ENCODE results near the gene NHSL1.

Gene NHSL1

DNA sequence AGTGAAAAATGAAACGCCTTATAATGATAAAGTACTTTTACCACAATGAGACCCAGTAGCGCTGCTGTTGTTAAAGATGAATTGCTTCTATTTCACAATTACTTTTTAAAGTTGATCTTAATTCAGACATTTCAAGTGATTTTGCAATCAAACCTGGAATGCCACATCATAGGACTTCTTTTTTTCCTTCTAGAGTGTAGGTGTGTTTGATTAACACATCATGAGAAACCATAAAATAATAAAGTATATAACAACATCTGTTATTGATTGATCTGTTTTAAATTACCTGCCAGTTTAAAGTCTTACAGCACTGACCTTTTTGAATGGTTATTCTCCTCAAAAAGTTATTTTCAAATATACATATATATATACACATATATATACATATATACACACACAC is 56.6 kb downstream of the NHSL1 start:
- Histone ChIP-seq H3K4me1 (ENCODE audit: insufficient read depth, low read length) (no peaks in the 10 kb centered on the region), H3K36me3 (ENCODE audit: insufficient read depth, low read length) (peaks cover 4% of the 10 kb centered on the region; the same call in 1 of the 2 replicates), H3K9me3 (ENCODE audit: control insufficient read depth, insufficient read depth, low read length) (no peaks in the 10 kb centered on the region), H3K9ac (ENCODE audit: low read depth, low read length) (no peak overlapping the region)

DNA sequence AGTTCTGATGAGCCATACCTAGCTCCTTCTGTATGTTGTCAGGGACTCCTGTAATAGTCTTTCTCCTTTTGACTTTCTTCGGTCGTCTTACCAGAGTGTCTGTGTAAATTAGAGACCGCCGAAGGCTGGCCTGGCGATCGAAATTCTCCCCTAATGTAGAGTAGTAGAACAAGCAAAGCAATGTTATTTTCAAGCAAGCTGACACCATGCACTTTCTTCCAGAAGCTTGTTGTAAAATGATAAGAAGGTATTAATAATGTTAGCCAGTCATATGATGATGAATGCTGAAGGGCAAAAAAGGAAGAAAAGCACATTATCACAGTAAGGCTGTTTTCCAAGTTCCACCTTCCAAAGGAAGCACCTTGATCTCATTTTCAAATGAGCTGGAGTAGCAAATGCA is 57.3 kb downstream of the NHSL1 start:
- Histone ChIP-seq H3K9me3 (ENCODE audit: control insufficient read depth, insufficient read depth, low read length) (no peaks in the 10 kb centered on the region), H3K9ac (ENCODE audit: low read depth, low read length) (no peak overlapping the region), H3K4me1 (ENCODE audit: insufficient read depth, low read length) (no peaks in the 10 kb centered on the region), H3K36me3 (ENCODE audit: insufficient read depth, low read length) (peaks cover 2% of the 10 kb centered on the region; the same call in 1 of the 2 replicates)

DNA sequence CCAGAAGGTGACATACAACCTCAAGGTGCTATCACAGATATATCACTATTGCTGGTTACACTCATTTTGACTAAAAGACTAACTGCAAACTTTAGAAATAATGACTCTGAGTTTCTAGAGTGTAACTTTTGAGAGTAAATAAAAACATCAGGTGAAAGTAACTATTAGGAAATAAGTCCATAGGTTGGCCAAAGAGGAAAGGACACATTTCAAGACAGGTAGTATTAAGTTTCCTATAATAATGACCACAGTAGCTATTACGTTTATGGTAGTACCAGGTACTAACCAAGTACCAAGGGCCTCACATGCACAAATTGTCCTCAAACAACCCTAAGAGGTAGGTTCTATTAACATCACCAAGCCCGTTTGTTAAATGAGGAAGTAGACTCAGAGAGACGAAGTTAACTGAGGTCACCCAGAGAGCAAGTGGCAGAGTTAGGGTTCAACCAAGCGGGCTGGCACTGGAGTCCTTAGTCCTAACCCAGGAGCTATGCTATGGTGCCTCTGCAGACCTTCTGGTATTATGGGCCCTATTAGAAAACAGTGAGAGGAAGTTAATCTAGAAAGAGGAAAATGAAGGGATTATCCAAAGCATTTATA is 58.4 kb downstream of the NHSL1 start:
- Histone ChIP-seq H3K9ac (ENCODE audit: low read depth, low read length) (no peak overlapping the region), H3K4me1 (ENCODE audit: insufficient read depth, low read length) (no peaks in the 10 kb centered on the region), H3K9me3 (ENCODE audit: control insufficient read depth, insufficient read depth, low read length) (no peaks in the 10 kb centered on the region), H3K36me3 (ENCODE audit: insufficient read depth, low read length) (peaks cover 3% of the 10 kb centered on the region; the same call in 1 of the 2 replicates)

DNA sequence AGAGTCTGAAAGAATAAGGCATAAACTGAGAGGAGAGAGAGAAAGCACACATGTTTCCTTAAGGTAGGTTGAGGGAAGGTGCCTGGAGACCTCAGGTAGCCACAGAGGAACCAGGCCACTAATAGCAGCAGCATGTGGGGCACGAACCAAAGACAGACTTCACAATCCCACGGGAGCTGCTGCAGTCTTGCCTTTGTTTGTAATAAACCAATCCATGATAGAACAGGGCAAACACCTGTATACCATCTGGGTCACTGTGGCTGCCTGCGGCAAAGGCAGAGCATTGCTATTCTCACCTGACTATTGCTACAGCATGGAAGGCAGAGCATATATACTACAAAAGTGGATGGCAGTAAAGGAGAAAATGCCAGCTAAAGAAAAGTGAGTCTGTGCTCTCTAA is 59.0 kb downstream of the NHSL1 start:
- Histone ChIP-seq H3K9me3 (ENCODE audit: control insufficient read depth, insufficient read depth, low read length) (no peaks in the 10 kb centered on the region), H3K4me1 (ENCODE audit: insufficient read depth, low read length) (no peaks in the 10 kb centered on the region), H3K9ac (ENCODE audit: low read depth, low read length) (no peak overlapping the region), H3K36me3 (ENCODE audit: insufficient read depth, low read length) (peaks cover 3% of the 10 kb centered on the region; the same call in 1 of the 2 replicates)

DNA sequence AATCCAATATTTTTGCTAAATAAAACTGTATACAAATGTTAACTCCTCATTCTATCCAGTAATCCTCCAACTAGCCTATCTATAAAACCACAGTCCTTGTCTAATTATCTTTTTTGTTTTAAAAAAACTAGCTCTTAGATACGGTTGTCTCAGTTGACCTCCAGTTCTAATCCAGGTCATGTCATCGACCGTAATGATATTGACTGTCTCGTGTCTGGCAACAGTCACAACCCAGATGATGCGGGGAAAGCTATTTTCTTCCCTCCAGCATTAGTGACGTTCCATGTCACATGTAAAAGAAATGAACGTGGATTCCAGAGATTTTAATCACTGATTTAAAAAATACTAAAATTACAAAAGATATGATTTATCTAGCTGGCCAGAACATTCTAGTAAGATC is 59.7 kb downstream of the NHSL1 start:
- peaks cover 3% of the 10 kb centered on the region; the same call in 1 of the 2 replicates for H3K36me3 ChIP-seq (ENCODE audit: insufficient read depth, low read length)
- no peaks in the 10 kb centered on the region for H3K9me3 ChIP-seq (ENCODE audit: control insufficient read depth, insufficient read depth, low read length)
- no peak overlapping the region for H3K9ac ChIP-seq (ENCODE audit: low read depth, low read length)
- no peaks in the 10 kb centered on the region for H3K4me1 ChIP-seq (ENCODE audit: insufficient read depth, low read length)

DNA sequence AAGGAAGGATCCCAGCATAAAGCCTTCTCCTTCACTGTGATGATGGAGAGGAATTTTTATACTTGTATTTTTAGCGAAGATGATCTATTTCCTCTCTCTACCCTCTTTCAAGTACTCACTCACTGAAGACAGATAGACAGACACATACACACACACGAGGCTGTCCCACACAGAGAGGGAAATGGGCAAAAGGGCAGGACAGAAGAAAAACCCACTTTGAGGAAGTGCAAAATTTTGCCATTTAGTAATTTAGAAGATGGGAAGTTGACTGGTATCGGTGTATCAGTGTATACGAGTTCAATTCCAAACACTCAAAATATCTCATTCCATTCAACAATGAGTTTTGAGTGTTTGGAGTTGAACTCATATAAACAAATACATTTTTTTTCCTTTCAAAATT is 64.4 kb downstream of the NHSL1 start:
- Histone ChIP-seq H3K9me3 (ENCODE audit: control insufficient read depth, insufficient read depth, low read length) (no peaks in the 10 kb centered on the region), H3K4me1 (ENCODE audit: insufficient read depth, low read length) (no peaks in the 10 kb centered on the region), H3K36me3 (ENCODE audit: insufficient read depth, low read length) (peaks cover 6% of the 10 kb centered on the region; the same call in 1 of the 2 replicates), H3K9ac (ENCODE audit: low read depth, low read length) (no peak overlapping the region)

DNA sequence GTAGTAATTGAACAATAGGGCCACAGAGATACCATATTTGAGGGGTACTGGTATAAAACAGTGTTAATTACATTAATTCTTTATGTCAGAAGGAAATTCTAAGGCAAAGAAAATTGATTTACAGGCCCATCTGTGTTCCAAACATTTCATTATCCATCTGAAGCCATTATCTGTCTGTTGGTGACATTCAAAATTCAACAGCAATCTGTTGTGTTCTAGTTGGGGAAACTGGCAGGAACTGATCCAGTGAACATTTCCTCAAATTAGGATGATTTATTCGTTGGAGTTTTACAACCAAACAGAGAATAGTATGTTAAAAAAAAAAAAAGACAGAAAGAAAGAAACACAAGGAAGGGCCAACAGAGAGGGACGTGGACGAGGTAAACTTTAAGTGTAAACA is 65.2 kb downstream of the NHSL1 start:
- peaks cover 6% of the 10 kb centered on the region for H3K36me3 ChIP-seq (ENCODE audit: insufficient read depth, low read length)
- H3K9me3 ChIP-seq (ENCODE audit: control insufficient read depth, insufficient read depth, low read length): no peaks in the 10 kb centered on the region
- 0 out of 2 replicates have a peak, but pooled peaks cover 5% of the 10 kb centered on the region for H3K4me1 ChIP-seq (ENCODE audit: insufficient read depth, low read length)
- no peak overlapping the region for H3K9ac ChIP-seq (ENCODE audit: low read depth, low read length)

DNA sequence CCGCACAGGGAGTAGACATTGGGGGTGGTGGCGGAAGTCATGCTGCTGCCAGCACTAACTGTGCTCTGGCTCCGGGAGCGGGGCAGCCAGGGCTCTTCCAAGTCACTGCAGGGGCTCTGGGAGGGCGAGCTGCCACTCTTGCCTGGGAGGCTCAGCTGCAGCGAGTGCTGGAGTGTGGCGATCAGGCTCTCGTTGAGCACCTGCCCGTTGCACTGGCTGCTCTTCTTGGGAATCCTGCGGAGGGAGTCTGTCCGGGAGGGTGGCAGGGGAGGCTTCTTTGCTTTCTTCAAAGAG is 67.3 kb downstream of the NHSL1 start:
- H3K36me3 ChIP-seq (ENCODE audit: insufficient read depth, low read length): peaks cover 6% of the 10 kb centered on the region
- H3K9me3 ChIP-seq (ENCODE audit: control insufficient read depth, insufficient read depth, low read length): no peaks in the 10 kb centered on the region
- H3K4me1 ChIP-seq (ENCODE audit: insufficient read depth, low read length): 0 out of 2 replicates have a peak, but pooled peaks cover 5% of the 10 kb centered on the region
- H3K9ac ChIP-seq (ENCODE audit: low read depth, low read length): no peak overlapping the region

DNA sequence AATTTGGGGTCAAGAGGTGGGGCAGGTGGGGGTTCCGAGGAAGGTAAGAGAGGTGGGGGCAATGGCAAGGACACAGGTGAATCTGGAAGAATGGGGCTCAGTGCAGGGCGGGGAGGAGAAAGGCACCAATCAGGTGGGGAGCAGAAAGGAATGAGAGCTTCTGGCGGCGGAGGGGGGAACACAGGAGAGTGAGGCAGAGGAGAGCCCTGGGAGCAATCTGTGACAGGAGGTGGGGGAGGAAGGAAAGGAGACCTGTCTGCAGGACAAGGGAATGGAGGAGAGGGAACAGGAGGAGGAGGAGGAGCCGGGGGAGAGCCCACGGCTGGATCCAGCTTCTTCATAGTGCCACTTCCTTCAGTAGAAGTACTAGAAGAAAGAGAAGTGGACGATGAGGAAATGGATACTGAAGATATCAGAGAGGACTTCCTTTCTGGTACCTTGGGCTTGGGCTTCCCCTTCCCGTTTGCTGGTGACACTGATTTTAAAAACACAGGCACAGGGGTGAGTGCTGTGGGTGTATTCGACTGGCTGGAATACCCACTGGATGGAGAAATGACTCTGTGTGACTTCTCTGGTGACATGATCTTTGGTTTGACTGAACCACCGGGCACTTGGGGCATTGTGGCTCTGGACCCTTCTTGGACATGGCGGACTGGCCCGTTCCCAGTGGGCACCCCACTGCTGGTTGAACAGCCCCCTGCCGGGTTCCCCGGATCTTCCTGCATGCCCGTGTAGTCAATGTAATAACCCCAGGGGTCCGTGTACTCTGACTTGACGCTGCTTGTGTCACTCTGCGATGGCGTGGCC is 67.8 kb downstream of the NHSL1 start:
- Histone ChIP-seq H3K9me3 (ENCODE audit: control insufficient read depth, insufficient read depth, low read length) (no peaks in the 10 kb centered on the region), H3K4me1 (ENCODE audit: insufficient read depth, low read length) (0 out of 2 replicates have a peak, but pooled peaks cover 5% of the 10 kb centered on the region), H3K9ac (ENCODE audit: low read depth, low read length) (no peak overlapping the region), H3K36me3 (ENCODE audit: insufficient read depth, low read length) (peaks cover 3% of the 10 kb centered on the region)

DNA sequence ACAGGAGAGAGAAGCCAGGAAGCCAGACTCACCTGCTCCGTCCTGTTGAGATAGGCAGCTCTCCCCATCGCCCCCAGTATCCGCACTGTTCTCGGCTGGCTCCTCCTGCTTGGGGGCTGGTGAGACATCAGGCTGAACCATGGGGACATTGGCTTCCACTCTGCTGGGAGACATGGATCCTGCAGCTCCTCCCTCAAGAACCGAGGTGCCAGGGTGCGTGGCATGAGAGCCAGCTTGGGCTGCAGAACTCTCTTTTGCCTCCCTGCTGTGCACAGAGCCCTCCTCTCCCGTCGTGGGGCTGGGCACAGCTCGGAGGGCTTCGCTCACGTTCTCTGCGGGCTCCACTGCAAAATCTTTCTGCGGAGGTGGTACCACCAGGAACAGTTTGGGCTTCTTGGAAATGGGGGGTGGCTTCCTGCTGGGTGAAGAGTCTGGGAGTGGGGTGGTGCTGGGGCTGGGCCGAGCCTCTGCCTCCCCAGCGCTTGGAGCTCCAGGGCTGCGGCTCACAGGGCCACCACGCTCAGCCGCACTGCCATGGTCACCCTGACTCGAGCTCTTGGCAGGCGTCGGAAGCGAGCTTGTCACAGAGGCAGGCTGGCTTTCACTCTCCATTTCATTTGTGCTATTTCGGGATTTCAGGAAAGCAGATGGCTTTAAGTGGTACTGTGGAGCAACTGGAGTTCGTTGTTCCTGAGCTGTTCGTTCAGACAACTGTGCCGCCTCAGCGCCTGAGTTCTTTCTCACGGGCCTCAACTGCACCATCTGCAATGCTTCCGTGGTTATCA is 68.7 kb downstream of the NHSL1 start:
- Histone ChIP-seq H3K9me3 (ENCODE audit: control insufficient read depth, insufficient read depth, low read length) (no peaks in the 10 kb centered on the region), H3K9ac (ENCODE audit: low read depth, low read length) (no peak overlapping the region), H3K36me3 (ENCODE audit: insufficient read depth, low read length) (peaks cover 3% of the 10 kb centered on the region), H3K4me1 (ENCODE audit: insufficient read depth, low read length) (0 out of 2 replicates have a peak, but pooled peaks cover 5% of the 10 kb centered on the region)

DNA sequence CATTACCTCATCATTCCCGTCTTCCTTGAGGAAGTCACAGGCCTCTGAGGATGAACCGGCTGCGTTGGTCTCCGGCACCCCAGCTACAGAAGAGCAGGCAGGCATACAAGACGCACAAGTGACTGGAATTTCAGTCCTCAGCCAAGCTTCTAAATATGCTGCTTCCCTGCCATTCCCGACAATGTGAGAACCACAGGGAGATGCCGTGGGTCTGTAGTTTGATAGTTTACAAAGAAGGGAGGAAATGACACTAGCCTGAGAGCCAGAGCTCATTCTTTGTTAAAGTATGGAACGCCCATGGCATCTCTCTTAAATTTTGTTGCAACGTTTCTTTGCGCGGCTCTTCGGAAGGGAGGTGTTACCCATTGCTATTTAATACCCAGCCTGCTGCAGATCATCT is 69.5 kb downstream of the NHSL1 start:
- Histone ChIP-seq H3K36me3 (ENCODE audit: insufficient read depth, low read length) (peaks cover 3% of the 10 kb centered on the region), H3K4me1 (ENCODE audit: insufficient read depth, low read length) (0 out of 2 replicates have a peak, but pooled peaks cover 5% of the 10 kb centered on the region), H3K9ac (ENCODE audit: low read depth, low read length) (no peak overlapping the region), H3K9me3 (ENCODE audit: control insufficient read depth, insufficient read depth, low read length) (no peaks in the 10 kb centered on the region)

DNA sequence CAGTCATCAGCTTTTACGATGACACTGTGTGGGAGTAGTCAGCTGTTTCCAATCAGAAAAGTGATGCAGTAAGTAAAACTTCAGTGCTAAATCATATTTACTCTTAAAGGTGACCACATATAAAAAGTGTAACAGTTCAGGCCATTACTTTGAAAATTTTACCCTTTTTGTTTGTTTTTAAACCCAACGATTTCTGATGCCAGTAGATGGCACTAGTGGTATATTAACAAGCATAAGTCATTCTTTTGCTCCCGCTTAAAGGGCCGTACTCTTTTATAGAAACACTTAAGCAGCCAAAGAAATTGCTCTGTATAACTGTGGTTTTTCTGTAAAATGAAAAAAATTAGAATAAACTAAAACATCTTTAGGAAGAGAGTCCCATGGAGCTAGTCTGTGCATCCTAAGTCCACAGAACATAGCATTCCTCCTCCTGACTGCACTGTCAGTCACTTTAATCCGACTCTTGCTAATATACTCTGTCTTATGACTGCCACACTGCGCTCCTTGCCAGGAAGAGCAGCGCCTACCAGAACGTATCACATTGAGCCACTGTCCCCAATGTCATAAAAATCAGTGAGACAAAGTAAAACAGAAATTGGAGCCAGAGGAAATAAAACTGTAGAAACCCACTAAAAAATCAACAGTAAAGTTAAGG is 70.2 kb downstream of the NHSL1 start:
- Histone ChIP-seq H3K4me1 (ENCODE audit: insufficient read depth, low read length) (0 out of 2 replicates have a peak, but pooled peaks cover 5% of the 10 kb centered on the region), H3K9me3 (ENCODE audit: control insufficient read depth, insufficient read depth, low read length) (no peaks in the 10 kb centered on the region), H3K9ac (ENCODE audit: low read depth, low read length) (no peak overlapping the region), H3K36me3 (ENCODE audit: insufficient read depth, low read length) (peaks cover 3% of the 10 kb centered on the region)

DNA sequence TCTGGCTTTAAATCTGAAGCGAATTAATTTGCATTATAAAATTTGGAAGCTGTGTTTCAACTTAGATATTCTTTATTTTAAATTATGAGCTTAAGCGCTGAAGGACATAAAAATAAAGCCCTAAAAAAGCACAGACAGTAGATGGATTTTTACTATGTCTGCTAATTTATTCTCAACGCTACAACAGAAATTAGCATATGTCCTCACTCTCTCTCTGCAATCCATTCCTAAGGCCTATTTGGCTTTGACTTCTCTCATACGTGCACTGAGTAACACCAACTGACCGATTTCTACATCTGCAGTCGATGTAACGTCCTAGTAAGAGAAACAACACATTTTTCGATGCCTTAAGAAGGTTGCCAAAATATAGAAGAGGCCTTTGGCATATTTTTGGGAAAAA is 71.6 kb downstream of the NHSL1 start:
- Histone ChIP-seq H3K36me3 (ENCODE audit: insufficient read depth, low read length) (no peaks in the 10 kb centered on the region; the same call in 1 of the 2 replicates), H3K4me1 (ENCODE audit: insufficient read depth, low read length) (0 out of 2 replicates have a peak, but pooled peaks cover 5% of the 10 kb centered on the region), H3K9ac (ENCODE audit: low read depth, low read length) (no peak overlapping the region), H3K9me3 (ENCODE audit: control insufficient read depth, insufficient read depth, low read length) (no peaks in the 10 kb centered on the region)

DNA sequence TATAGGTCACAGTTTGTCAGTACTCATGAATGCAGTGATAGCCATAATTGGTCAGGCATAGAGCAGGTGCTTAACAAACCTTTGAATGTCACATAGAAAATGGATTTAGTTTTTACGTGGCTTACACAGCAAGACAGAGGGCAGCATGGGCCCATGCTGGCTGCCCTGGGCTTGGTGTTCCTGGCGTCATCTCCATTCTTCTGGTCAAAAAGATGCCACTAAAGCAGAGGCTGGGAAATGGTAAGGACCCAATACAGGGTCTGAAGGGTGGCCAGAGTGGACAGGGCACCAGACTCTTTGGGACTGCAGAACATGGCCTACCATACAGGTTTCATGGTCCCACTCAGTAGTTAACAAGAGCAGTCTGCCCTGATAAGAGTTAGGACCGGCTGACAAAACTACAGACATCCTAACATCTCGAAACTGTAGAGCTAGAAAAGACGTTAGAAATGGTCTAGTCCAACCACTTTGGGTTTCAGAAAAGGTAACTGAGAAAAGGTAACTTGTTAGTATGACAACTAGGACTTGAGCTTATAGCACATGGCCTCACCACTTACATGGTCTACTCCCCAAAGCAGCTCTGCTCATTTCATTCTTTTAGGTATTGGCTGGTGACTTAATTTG is 72.7 kb downstream of the NHSL1 start:
- 0 out of 2 replicates have a peak, but pooled peaks cover 5% of the 10 kb centered on the region for H3K4me1 ChIP-seq (ENCODE audit: insufficient read depth, low read length)
- H3K9ac ChIP-seq (ENCODE audit: low read depth, low read length): no peak overlapping the region
- no peaks in the 10 kb centered on the region; the same call in 1 of the 2 replicates for H3K36me3 ChIP-seq (ENCODE audit: insufficient read depth, low read length)
- H3K9me3 ChIP-seq (ENCODE audit: control insufficient read depth, insufficient read depth, low read length): no peaks in the 10 kb centered on the region

Measured in ES-I3 (cell line).